Limb (tissue), 2 donors: ENCODE results near the gene PRLHR.

Experiments
- DNase-seq, 2 donors: peaks; one replicate each; pipeline ENCODE4 v3.0.0-alpha.2; 2016; ENCODE audit errors: extremely low spot score in 2 of 2

The PRLHR gene

DNA sequence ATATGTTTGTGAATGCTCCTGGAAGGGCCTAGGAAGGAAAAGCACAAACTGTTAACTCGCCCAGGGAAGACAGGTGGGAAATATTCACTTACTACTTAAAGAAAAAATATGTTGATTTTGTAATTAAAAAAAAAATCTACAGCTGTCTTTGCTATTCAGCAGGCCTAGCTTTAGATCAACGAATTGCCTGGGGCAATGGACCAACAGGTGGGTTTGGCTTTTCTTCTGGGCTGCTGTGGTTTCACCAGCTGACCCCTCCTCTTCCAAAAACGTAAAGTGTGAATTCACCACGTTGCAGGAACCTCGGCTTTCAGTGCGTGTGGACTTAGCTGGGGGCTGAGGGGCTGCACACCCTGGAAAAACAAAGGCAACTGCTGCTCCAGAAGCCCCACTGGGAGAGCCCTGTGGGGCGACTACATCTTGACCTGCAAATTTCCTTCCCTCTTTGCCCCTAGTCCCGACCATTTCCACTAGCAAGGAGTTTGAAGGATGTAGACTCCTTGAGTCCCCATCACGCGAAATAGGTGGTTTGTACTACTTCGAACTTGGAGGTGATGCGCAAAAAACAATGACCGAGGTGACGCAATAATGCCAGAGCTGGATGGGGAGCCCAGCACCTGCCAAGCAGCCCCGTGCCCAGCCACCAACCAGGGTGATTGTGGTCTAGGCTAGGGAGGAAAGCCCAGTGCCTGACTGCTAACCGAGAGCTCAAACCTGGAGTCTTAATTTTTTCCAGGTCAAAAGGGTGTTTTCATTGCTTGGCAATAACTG lies 7.4 kb downstream of the PRLHR start:
- no peak for DNase-seq

DNA sequence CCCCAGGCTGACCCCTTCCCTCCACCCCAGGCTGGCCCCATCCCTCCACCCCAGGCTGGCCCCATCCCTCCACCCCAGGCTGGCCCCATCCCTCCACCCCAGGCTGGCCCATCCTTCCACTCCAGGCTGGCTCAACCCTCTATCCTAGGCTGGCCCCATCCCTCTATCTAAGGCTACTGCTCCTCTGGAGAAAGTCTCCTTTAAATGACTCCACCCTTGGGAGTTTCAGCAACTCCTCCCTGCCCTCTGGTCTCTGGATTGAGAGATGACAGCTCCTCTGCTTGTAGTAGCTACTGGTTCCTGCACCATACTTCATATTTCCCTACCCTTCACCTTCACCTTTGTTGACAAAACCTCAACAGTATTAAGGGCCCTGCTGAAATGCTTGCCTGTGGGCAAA lies 8.5 kb downstream of the PRLHR start:
- no peak for DNase-seq

DNA sequence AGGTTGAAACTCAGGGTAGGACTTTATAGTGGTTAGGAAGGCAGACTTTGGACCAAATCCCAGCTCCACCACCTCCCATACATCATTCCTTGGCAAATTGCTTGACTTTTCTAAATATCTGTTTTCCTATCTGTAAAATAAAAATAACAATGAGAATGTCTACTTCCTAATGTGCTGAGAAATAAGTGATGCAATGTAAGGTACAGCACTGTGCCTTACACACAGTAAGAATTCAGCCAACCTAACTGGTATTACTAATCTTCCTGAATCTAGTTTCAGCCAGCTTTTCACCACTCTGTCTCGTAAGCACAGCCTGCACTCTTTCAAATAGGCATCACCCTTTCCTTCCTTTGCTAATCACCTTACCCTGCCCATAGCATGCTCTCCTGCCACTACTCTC lies 9.7 kb downstream of the PRLHR start:
- no peak for DNase-seq

DNA sequence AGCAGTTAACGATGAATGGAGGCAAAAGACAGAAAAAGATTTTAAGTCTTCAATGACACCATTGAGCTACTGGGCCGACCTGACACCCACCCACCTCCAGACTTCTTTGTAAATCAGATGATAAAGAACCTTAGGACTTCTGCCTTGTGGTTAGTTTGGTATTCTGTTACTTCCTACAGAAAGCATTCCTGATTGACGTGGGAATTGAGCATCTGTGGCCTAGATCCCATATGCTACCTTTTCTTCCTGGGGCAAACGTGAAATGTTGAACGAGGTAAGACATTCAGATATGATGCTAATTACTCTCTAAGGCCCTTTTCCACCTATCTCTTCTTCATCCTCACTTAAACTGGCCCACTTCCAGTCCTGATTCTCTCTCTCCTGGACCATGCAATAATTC lies 10.2 kb downstream of the PRLHR start:
- DNase-seq, result no peak

DNA sequence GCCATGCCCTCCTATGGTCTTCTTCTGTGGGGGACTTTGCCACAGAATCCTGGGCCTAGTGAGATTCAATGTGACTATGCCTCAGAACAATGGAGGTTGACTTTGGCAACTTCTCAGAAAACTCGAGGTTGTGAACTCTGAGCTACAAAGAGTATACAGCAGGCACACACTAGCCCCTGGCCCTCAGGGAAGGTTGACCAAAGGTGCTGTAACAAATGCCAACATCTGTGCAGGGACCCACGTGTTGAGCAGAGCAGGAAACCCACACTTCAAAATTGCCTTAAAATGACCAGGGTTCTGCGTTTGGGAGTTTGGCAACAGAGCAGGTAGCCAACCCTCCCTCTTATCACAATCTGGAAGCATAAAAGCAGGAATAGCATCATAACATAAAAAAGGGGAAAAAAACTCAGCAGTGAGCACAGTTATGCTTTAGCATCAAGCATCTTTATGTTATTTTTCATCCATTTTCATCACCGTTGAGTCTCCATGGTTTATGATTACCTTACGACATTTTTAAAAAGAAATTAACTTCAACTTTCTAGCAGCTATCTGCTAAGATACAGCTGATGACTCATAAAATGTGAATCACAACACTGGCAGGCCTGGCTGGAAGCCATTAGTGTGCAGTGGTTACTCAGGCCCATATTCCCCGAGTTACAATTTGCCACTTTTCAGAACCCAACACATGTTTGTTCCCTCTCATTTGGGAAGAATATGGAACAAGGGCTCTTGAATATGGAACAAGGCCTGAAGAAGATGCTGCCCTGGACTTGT lies 11.1 kb downstream of the PRLHR start:
- DNase-seq, result no peak

DNA sequence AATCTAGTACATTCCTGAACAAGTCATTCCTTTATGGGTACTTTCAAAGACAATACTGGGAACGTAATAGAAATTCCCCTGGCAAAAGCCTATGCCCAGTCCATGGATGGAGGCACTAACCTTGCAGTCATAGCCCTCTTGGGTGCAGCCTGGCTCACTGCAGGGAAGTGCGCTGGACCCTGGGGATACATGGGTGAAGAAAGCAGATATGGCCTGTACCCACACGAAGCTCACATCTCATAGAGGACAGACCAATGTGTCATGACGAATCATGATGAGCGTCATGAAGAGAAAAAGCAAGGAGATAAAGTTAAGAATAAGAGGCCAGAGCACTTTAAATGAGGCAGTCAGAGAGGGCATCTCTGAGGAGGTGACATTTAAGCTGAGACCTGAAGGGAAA lies 11.8 kb downstream of the PRLHR start:
- DNase-seq, result no peak

DNA sequence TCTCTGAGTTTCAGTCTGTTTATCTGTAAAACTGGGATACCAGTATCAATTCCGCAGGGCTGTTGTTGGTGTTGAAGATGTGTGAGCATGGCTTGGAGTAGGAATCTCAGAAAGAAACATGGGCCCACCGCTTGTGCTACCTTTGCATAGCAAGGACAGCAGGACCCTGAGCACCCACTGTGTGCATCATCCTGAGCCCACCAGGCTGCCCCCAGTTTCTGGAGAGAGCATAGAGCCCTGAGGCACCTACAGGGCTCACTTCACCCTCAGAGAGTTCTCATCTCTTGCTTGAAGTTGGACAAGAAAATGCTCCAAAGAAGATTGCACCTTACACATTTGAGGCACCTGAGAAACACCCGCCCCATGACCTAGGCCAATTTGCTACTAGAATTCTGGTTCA lies 12.9 kb downstream of the PRLHR start:
- no peak for DNase-seq

DNA sequence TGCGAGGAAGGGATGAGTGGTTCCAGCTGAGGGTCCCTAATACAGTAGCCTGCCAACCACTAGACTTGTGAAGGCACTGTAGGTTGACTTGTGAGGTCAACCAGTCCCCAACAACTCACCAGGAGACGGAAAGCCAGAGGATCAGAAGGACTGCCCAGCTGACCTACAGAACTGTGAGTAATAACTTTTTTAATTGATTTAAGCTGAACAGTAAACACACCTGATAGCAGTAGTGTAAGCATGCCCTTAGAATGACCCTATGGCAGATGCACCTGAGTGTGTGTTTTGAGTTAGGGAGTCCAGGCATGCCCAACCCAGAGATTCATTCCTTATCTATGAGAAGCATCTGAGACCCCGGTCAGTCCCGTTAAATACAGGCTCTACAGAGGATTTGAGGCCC lies 14.1 kb downstream of the PRLHR start:
- no peak for DNase-seq

DNA sequence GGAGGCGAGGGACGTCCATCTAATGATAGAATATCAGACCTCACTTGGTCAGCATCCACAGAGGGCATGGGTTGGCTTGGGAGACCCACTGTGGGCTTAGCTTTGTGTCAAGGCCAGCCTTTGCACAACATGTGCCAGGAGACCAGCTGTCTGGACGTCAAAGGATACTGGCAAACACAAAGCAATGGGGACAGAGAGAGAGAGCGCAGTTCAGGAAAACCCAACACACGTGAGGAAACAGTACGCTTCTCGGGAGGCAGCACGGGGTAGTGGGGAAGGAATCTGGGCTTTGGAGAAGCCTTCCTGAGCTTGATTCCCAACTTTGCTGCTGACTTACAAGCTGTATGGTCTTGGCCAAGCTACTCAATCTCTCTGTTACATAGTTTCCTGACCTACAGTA lies 14.7 kb downstream of the PRLHR start:
- DNase-seq, result no peak

DNA sequence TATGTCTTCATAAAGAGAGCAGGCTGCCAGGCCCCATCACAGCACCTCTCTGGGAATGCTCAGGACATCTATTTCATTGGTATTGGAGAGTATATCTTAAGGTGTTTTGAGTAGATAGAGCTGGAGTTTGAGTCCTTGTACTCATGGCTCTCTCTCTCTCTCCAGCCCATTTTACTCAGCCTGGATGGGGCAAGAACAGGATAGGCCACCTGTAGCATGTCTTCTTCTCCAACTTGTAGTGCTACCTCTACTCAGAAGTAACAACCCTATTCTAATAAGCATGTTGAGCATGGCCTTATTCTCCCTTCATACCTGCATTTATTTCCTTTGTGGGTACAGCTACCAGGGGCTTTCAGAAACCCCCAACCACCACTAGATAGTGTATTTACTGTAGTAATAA lies 21.9 kb downstream of the PRLHR start:
- DNase-seq, result no peak

DNA sequence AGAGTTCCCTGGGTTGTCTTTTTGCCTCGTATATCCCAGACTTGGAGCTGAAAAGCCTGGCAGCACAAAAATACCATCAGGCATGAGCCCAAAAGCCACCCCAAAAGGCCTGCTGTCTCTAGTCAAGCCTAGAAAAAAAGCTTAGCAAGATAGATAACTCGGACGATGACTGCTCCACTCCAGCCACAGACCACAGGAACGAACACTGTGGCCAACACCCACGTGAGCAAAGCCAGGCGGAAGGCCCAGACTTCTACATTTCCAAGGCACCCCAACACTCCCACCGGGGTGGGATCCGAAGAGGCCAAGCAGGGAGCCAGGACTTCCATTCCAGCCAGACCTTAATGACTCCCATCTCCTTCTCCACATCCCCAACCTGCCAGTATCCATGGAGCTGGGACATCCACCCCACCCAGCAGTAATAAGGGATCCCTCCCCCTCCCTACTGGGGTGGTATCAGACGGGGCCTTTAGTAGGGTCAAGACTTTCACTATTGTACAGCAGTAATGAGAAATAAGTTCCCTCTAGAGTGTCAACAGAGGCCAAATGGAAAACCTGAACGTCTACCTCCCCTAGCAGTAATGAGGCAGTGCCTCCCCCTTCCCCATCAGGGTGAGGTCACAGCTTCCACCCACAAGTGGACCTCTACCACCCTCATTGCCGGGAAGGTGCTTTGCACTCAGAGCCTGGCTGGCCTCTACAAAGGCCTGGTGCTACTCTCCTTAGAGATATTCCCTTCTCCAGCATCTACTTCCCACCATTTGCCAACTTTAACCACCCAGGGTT lies 23.0 kb downstream of the PRLHR start:
- DNase-seq, result no peak

DNA sequence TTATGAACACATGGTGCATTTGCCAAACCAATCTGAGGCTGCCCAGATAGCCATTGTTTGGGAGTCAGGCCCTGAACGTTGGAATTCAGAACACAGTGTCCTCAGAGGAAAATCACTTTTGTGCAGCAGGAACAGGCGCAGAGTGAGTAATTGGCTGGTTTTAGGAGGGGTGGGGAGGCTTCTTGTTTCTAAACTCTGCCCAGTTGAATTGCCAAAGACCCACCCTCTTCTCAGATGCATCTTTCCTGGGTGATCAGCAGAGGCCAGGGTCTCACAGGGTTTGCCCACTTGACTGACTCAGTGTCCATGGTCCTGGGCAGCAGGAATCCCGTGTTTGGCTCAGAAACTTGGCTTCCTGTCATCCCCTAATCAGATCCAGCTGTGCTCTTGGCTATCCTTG lies 24.3 kb downstream of the PRLHR start:
- peak in 1 of 2 donors; percentile 20 for DNase-seq

DNA sequence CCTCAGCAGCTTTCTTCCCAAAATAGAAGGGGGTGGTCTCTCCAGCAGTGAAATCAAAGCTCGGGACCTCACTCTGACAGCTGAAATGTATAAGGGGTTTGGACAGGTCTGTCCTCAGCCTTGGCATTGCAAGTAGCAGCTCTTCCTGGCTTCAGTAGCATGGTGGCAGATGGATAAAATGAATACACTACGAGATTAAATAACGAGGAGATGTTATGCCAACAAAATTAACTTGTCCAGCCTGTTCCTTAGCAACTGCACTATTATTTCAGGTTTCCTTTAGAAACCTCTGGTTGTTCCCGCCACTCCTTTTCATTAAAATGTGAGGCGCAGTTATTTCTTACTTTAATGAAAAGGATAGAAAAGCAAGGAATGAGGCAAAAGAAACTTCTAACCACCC lies 24.9 kb downstream of the PRLHR start:
- peak in 1 of 2 donors; percentile 15 for DNase-seq

DNA sequence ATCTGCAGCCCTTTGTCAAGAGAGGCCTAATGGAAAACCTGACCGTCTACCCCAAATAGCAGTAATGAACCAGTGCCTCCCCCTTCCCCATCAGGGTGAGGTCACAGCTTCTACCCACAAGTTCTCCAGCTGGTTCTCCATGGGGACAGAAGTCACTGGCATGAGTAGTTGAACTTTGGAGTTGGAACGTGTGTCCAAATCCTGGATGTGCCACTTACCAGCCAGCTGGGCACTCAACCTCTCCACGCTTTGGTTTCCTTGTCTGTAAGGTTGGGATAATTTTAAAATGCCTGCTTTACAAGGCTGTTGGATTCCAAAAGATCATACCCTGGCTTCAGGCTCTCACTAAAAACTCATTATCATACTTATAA lies 25.6 kb downstream of the PRLHR start:
- no peak for DNase-seq

DNA sequence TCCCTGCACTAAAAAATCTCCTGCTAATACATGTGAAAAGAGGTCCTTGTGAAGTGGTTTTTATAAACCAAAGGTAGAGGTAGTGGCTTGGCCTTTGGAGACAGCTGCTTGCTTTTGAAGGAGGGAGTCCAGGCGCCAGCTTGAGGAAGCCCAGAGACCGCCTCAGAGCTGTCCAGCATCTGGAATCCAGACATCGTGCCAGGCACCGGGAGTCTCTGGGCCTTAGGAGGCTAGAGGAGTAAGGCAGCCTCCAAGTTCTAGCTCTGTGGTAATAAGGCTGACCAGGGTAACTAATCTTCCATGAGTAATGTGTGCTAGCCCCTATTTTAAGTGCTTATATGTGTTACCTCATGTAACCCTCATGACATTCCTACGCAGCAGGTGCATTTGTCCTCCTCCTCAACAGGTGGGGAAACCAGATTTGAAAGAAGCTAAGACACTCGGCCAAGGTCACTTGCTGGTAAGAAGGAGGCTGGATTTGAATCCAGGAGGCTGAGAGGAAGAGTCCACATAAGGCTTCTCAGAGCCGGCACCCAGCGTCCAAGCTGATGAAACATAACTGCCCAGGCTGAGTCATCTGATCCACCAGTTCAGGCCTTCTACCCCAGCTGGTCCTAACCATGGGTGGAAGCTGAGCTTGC lies 26.1 kb downstream of the PRLHR start:
- DNase-seq, result no peak

DNA sequence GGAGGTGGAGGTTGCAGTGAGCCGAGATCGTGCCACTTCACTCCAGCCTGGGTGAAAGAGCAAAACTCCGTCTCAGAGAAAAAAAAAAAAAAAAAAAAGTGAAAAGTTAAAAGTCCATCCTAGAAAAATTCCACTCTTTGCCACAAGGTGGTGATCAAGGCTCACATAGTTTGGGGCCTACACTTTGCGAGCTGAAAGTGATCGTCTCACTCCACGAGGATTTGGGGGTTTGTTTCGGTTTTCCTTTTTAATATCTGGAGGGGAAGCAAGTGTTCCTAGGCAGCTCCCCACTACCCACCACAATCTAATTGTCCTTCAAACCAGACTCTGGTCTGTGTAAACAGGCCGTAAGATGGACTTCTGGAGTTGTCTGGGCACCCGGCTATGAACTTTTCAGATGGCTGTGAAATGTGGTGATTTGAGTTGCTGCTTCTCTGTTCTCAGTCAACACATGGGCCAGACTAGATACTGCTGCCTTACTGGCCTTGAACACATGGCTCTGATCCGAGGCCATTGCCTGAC lies 27.1 kb downstream of the PRLHR start:
- DNase-seq, result peak; percentile 60 to 66

DNA sequence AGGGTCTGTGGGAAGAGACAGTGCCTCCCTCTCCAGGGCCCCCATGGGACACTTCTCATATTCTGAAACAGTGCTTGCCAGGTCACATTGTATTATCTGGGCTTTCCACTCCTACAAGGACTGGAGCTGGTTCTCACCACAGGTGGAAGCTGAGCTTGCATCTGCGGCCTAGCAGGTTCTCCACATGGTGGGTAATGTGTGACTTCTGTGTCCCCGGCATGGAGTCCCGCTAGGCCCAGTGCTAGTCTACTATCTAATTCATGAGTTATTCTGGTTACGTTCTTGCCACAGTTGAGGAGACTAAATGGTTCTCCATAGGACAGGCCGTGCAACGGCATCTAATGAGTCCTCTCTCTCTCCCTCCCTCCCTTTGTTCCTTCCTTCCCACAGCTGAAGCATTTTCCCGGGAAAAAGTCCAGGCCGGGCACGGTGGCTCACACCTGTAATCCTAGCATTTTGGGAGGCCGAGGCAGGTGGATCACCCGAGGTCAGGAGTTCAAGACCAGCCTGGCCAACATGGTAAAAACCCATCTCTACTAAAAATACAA lies 27.7 kb downstream of the PRLHR start:
- no peak for DNase-seq

DNA sequence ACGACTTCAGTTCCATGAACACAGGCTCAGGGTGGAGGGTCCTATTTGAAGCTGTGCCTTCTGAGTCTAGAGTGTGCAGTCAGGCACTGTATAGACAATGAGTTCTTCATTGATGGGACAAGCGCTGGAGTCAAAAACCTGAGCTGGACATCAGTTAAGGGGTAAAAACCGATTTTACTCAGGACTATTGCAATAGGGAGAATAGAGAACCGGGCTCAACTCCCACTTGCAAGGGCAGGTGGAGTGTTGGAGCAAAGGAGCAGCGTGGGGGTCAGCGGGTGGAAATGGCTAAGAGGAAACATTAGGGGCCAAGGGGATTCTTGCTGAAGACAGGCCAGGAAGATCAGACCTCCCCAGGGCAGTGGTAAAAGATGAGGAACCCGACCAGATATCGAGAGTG lies 28.5 kb downstream of the PRLHR start:
- DNase-seq, result no peak

DNA sequence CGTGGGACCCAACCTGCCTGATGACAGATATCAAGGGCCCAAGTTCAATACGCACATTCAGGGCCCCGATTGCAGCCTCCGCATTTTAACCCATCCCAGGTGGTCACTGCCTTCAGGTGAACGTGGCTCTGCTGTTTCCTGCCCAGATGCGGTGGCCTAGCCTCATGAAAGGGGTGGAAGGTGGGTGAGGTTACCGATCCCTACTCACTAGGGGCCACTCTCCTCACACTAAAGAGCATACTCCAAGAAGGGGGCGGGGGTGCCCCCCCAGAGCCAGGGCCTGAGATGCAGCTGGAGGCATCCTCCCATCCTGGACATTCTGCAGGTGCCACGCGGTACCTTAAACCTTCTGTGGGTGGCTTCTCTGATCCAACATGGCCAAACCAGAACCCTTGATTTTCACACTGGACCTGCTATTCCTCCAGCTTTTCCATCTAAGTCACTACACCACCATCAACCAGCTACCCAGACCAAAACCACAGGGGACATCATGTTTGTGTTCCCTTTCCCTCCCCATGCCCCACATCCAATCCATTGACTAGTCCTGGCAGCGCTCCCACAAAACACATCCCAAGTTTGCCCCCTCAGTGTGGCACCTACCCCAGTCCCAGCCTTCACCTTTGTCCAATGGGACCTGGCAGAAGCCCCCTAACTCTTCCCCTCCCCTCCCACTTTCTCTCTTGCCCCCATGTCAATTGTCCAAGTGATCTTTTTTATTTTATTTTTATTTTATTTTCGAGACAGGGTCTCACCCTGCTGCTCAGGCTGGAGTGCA lies 30.0 kb downstream of the PRLHR start:
- no peak for DNase-seq

DNA sequence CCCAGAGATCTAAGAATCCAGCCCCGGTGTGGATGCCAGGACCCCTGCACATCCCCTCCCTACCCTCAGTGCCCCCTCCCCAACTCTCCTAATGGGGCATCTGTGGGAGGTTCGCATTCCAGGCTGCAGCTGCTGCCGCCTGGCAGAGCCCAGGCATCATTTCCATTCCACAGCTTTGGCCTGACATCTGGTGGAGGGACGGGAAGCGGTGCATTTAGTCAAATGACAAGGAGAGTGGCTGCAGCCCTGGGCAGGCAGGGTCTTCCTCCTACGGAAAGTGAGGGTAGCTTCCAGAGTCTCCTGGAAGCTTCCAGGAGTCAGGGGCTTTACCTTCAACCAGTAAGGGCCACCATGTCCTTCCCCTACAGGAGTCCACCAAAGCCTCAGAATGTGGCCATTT lies 30.8 kb downstream of the PRLHR start:
- DNase-seq, result peak; percentile 55 to 71

DNA sequence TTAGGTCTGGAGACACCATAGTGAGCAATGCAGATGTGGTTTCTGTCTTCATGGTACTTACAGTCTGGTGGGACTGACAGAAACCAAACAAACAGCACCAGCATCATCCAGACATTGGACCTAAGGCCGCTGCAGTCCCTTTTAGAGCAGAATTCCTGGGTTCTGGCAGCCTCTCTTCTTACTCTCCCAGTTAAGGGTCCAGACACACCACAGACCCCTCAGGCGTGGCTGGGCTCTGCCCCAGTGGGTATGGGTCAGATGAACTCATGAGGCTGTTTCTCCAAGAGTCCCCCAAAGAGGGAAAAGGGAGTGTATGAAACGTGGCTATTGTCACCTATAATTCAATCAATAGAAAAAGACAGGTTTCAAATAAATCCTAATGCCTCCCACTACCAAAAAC lies 31.3 kb downstream of the PRLHR start:
- no peak for DNase-seq
